Stimulated activated CD8-positive, alpha-beta memory T cell treated with anti-CD3 and anti-CD28 coated beads, Interleukin-15, amount 100 ng/mL, for 48 hours (primary cell): ENCODE measurements around the gene C4BPA.

ENCODE experiments used
- DNase-seq, 2 donors: peaks; one replicate each; pipeline ENCODE4 v3.0.0-alpha.2; 2020; ENCODE audit warnings: low read depth in 2 of 2

Gene C4BPA

GRCh38 chr1:207186503-207186902 is 82.5 kb downstream of the C4BPA start:
- no peak for DNase-seq

DNA sequence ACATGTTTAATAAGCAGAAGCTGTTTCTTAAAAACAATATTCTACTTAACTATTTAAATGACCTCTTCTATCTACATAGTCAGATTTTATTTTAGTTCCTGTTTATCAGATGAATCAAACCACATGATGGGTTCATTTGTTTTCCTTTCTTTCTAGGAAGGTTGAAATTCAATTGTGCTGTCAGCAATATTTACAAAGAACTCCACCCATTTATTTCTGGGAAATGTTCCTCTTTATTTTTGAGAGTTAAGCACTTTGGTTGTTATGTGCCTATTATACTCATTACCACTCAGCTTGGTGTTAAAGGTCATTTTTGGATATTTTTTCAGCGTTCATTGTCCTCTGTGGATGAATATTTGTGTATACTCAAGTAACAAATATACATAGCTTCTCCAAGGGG is 84.9 kb downstream of the C4BPA start:
- DNase-seq, result no peak

GRCh38 chr1:207191061-207191460 is 87.0 kb downstream of the C4BPA start:
- no peak for DNase-seq

GRCh38 chr1:207191776-207192175 is 87.7 kb downstream of the C4BPA start:
- DNase-seq, result no peak

DNA sequence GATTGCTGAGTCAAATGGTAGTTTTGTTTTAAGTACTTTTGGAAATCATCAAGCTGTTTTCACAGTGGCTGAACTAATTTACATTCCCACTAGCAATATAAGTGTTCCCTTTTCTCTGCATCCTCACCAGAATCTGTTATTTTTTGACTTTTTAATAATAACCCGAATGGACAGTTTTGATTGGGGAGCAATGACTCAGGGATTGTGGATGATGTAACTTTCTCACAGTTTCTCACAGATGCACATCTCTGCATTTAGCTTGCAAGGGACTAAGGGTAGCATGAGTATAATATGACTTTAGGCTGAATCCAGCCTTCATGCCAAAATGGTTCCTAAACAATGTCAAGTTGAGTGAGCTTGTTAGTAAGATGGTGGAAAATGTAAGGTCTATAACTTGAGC is 90.2 kb downstream of the C4BPA start:
- DNase-seq, result no peak
